ENCODE results near the gene SIX3.

Gene SIX3

GRCh38 chr2:44980751-44981713 is 39.5 kb downstream of the SIX3 start:
- no peak overlapping the region for H3K27ac ChIP-seq
- no peak for DNase-seq (ENCODE audit: low read depth, low spot score)

- H3K27ac ChIP-seq = no peak overlapping the region
- no peak for DNase-seq (ENCODE audit: low read depth, low spot score)
These were observed 40.2 kb downstream of the SIX3 start for GRCh38 chr2:44981714-44982108.

GRCh38 chr2:44983836-44984604 is 42.5 kb downstream of the SIX3 start:
- no peak for DNase-seq (ENCODE audit: low read depth, low spot score)
- no peak overlapping the region for H3K27ac ChIP-seq

- no peak for DNase-seq (ENCODE audit: low read depth, low spot score)
- no peak overlapping the region for H3K27ac ChIP-seq
These were observed 47.7 kb downstream of the SIX3 start for GRCh38 chr2:44989176-44989575.

GRCh38 chr2:44994377-44994776 is 52.9 kb downstream of the SIX3 start:
- DNase-seq (ENCODE audit: low read depth, low spot score) = no peak
- no peak overlapping the region for H3K27ac ChIP-seq

Measured in epithelial cell of prostate (primary cell).